K562 (cell line): ENCODE data around the gene RBBP8. TPM values are rescaled to one million over a fixed set of nuclear protein-coding genes. Genes with fewer than 3 reads are reported as not detected.

ENCODE experiments used
- ATAC-seq: fragments of 200-7000 bp; cut with Tn5 transposase; 3 replicates; pipeline ENCODE4 v1.9.1; 2020; ENCODE audit warnings: moderate library complexity
- BruUV-seq: library from RNA; stranded (reverse); fragments of 400-500 nt; replicated peaks from 2 replicates; lab custom pipeline; 2021; lab: Mats Ljungman, UMichigan
- CTCF ChIA-PET: fragments of 300-600 bp; formaldehyde crosslinking; extraction: SDS; loops from one replicate; lab custom pipeline; 2021; ENCODE audit warnings: low intra/inter-chr PET ratio; lab: Yijun Ruan, JAX
- POLR2A ChIA-PET: fragments of 300-600, 350-650 bp; sonication (Branson Sonifier 250); formaldehyde crosslinking; extraction: SDS; loops from one replicate; lab custom pipeline; 2021; ENCODE audit warnings: antibody characterized with exemption, inconsistent platforms; lab: Yijun Ruan, JAX
- DNase-seq, 4 experiments: peaks; one replicate each; pipeline versions ENCODE4 v3.0.0 to v3.0.0-alpha.2; 2011 to 2018; ENCODE audit warnings: low spot score in 3 of 4, mixed read lengths in 3 of 4; ENCODE audit errors: extremely low read depth in 1 of 4
- FAIRE-seq: peaks from 2 replicates; lab custom pipeline; 2011; peaks lifted over from hg19 to GRCh38; lab: Jason Lieb, UNC
- H2AFZ ChIP-seq: 2 replicates; pipeline ENCODE4 v1.6.0; 2011; ENCODE audit warnings: low read depth, low read length, control low read depth, inconsistent platforms
- H3K27ac ChIP-seq: fragments of 200-600 bp; 3 replicates; pipeline ENCODE4 v1.8.0; 2011; ENCODE audit warnings: low read depth, mild to moderate bottlenecking, control low read depth, inconsistent platforms, low read length, moderate library complexity, mixed read lengths; ENCODE audit errors: extremely low read depth
- H3K27me3 ChIP-seq, 2 experiments: fragments of 300-600 bp in 1 of 2; 2 replicates in 1 of 2; 3 replicates in 1 of 2; pipeline versions ENCODE4 v1.6.0 to v1.8.0; 2011; ENCODE audit warnings: inconsistent platforms in 2 of 2, low read length in 2 of 2, mild to moderate bottlenecking in 1 of 2, mixed read lengths in 1 of 2, moderate library complexity in 1 of 2; ENCODE audit not compliant: control insufficient read depth in 2 of 2, insufficient read depth in 2 of 2
- H3K36me3 ChIP-seq: fragments of 300-600 bp; 3 replicates; pipeline ENCODE4 v1.8.0; 2011; ENCODE audit warnings: mild to moderate bottlenecking, low read length, inconsistent platforms; ENCODE audit not compliant: control insufficient read depth, insufficient read depth
- H3K4me1 ChIP-seq, 2 experiments: fragments of 200-600 bp in 1 of 2; replicated peaks in 1 of 2; 2 replicates in 1 of 2; 3 replicates in 1 of 2; pipeline versions ENCODE4 v1.5.1 to v1.8.0; 2011; ENCODE audit warnings: inconsistent platforms in 2 of 2, low read length in 2 of 2, mild to moderate bottlenecking in 1 of 2, mixed read lengths in 1 of 2, moderate library complexity in 1 of 2; ENCODE audit not compliant: control insufficient read depth in 2 of 2, insufficient read depth in 2 of 2
- H3K4me2 ChIP-seq: 2 replicates; pipeline ENCODE4 v1.6.1; 2011; ENCODE audit warnings: low read length, control low read depth, inconsistent platforms, mixed read lengths; ENCODE audit not compliant: insufficient read depth
- H3K4me3 ChIP-seq: fragments of 200-600 bp; sonication (generic), shearing (Covaris generic); 2 replicates; pipeline ENCODE4 v1.5.1; 2016; ENCODE audit warnings: control low read depth, inconsistent platforms
- H3K79me2 ChIP-seq: fragments of 200-600 bp; 3 replicates; pipeline ENCODE4 v1.8.0; 2011; ENCODE audit warnings: low read length, inconsistent platforms; ENCODE audit not compliant: control insufficient read depth, insufficient read depth
- H3K9ac ChIP-seq, 2 experiments: 2 replicates each; pipeline versions ENCODE4 v1.6.0 to v1.6.1; 2011; ENCODE audit warnings: low read depth in 2 of 2, low read length in 2 of 2, control low read depth in 1 of 2, inconsistent platforms in 1 of 2, mild to moderate bottlenecking in 1 of 2, mixed read lengths in 1 of 2; ENCODE audit not compliant: insufficient read depth in 1 of 2
- H3K9me1 ChIP-seq: one replicate; pipeline ENCODE4 v1.6.0; 2011; ENCODE audit warnings: inconsistent platforms, mild to moderate bottlenecking, low read length, moderate library complexity; ENCODE audit not compliant: control insufficient read depth, insufficient read depth
- H3K9me3 ChIP-seq: replicated peaks from 2 replicates; pipeline ENCODE4 v1.5.1; 2011; ENCODE audit warnings: low read depth, low read length, inconsistent platforms; ENCODE audit not compliant: control insufficient read depth, insufficient read depth
- H4K20me1 ChIP-seq: replicated peaks from 2 replicates; pipeline ENCODE4 v1.6.1; 2011; ENCODE audit warnings: low read length, inconsistent platforms, mixed read lengths; ENCODE audit not compliant: control insufficient read depth, insufficient read depth
- C11orf30 ChIP-seq: fragments of 450-650 bp; IDR thresholded peaks from 2 replicates; pipeline ENCODE4 v1.6.1; 2016; ENCODE audit warnings: low read depth, mild to moderate bottlenecking
- CBFA2T2 ChIP-seq: fragments of 450-650 bp; conservative IDR thresholded peaks from 2 replicates; pipeline ENCODE4 v1.6.1; 2017; ENCODE audit warnings: mild to moderate bottlenecking
- CHCHD3 ChIP-seq: fragments of 250-450 bp; sonication (Bioruptor Pico); IDR thresholded peaks from 2 replicates; pipeline ENCODE4 v2.1.2; 2022; ENCODE audit warnings: mild to moderate bottlenecking
- ELF1 ChIP-seq: fragments of 200-800 bp; sonication (Bioruptor generic); IDR thresholded peaks from 2 replicates; pipeline ENCODE4 v1.6.1; 2016; ENCODE audit warnings: missing genetic modification characterization, missing compliant biosample characterization
- HBP1 ChIP-seq: fragments of 450-650 bp; formaldehyde crosslinking; IDR thresholded peaks from 2 replicates; pipeline ENCODE4 v1.4.0; 2022; ENCODE audit warnings: missing genetic modification characterization
- MAFF ChIP-seq: IDR thresholded peaks from 2 replicates; pipeline ENCODE4 v1.6.1; 2012; ENCODE audit warnings: low read length, improper control_type of control experiment
- MAFG ChIP-seq: fragments of 450-650 bp; conservative IDR thresholded peaks from 2 replicates; pipeline ENCODE4 v1.6.1; 2016; ENCODE audit warnings: missing genetic modification characterization, missing compliant biosample characterization
- MAFK ChIP-seq: IDR thresholded peaks from 2 replicates; pipeline ENCODE4 v1.6.1; 2011; ENCODE audit warnings: low read length, improper control_type of control experiment
- MBD1 ChIP-seq: fragments of 250-450 bp; sonication (Bioruptor Pico); IDR thresholded peaks from 2 replicates; pipeline ENCODE4 v1.8.0; 2022; ENCODE audit warnings: inconsistent platforms
- MEF2D ChIP-seq: conservative IDR thresholded peaks from 2 replicates; pipeline ENCODE4 v1.6.1; 2016; ENCODE audit warnings: low read depth, missing genetic modification characterization, missing compliant biosample characterization
- SUPT5H ChIP-seq: fragments of 450-650 bp; IDR thresholded peaks from 2 replicates; pipeline ENCODE4 v1.6.1; 2016
- THAP12 ChIP-seq: fragments of 250-450 bp; sonication (Bioruptor Pico); IDR thresholded peaks from 2 replicates; pipeline ENCODE4 v1.9.0; 2021; ENCODE audit warnings: mild to moderate bottlenecking, inconsistent platforms
- XRCC3 ChIP-seq: fragments of 450-650 bp; IDR thresholded peaks from 2 replicates; pipeline ENCODE4 v1.6.1; 2017; ENCODE audit warnings: mild to moderate bottlenecking, moderate library complexity
- ZNF280B ChIP-seq: fragments of 250-450 bp; sonication (Bioruptor Pico); IDR thresholded peaks from 2 replicates; pipeline ENCODE4 v1.5.1; 2021; ENCODE audit warnings: mild to moderate bottlenecking
- ZNF316 ChIP-seq: fragments of 450-650 bp; IDR thresholded peaks from 2 replicates; pipeline ENCODE4 v1.6.1; 2016
- ZNF436 ChIP-seq: fragments of 250-450, 450-650 bp; sonication (Bioruptor Pico); formaldehyde crosslinking; IDR thresholded peaks from 2 replicates; pipeline ENCODE4 v1.7.0; 2020; ENCODE audit warnings: mild to moderate bottlenecking
- ZNF511 ChIP-seq: sonication (generic); formaldehyde crosslinking; IDR thresholded peaks from 2 replicates; pipeline ENCODE4 v1.8.0; 2022; ENCODE audit warnings: mild to moderate bottlenecking, missing genetic modification reagents
- in situ Hi-C: fragments of 300-500 bp; cut with MboI; formaldehyde crosslinking; loops from 4 replicates; pipeline ENCODE4 v1.15.0; 2018; ENCODE audit warnings: inconsistent platforms, mixed read lengths
- intact Hi-C: fragments of 100-400 bp; cut with micrococcal nuclease; formaldehyde crosslinking; loops from 2 replicates; pipeline ENCODE4 v1.14.2; 2022
- polyA plus RNA-seq, 8 experiments: library from polyadenylated mRNA; depleted of rRNA in 4 of 8; stranded (reverse) in 5 of 8; unstranded in 3 of 8; fragments of >200 nt; fragmentation: Nextera tagmentation in 2 of 8; fragmentation: Illumina TruSeq in 1 of 8; extraction: Ambion mirVana in 2 of 8; extraction: Trizol in 1 of 8; gene quantifications; 2 replicates each; pipeline versions ENCODE4 v1.2.1 to v1.2.3, GENCODE V29; 2011 to 2014; ENCODE audit warnings: inconsistent platforms in 1 of 8, missing spikeins in 1 of 8
- total RNA-seq, 7 experiments: library from RNA; depleted of rRNA in 6 of 7; stranded (reverse); fragments of >200 nt in 6 of 7; fragmentation: Illumina TruSeq in 2 of 7; extraction: Trizol in 2 of 7; gene quantifications; 2 replicates each; pipeline versions ENCODE4 v1.2.1 to v1.2.3, GENCODE V29; 2011 to 2021; ENCODE audit warnings: low replicate concordance in 1 of 7

The RBBP8 gene
- total and polyA plus RNA-seq, 9 of the 15 experiments (the other 6 are each of a cell fraction or from before 2014, with no cell fraction given) = 28.4 to 63.1 (median 48.9) TPM

DNA sequence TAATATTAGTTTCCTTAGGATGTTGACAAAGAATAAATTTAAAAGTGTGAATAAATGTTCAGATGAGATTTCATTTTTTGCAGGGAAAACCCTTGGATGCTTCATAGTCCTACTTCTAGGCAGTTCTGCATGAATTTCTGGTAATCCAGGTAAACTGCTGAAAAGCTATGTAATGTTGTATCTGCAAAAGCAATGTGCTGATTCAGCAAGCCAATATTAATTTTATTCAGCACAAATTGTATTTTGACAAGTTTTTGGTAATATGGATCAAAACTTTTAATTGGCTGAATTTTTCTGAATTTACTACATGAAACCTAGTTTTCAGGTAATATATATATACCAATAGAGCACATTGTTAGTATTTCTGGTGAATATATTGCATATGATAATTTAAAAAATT lies 17.8 kb upstream of the RBBP8 start:
- no peak overlapping the region for H3K4me3 ChIP-seq
- H3K9ac ChIP-seq = no peak overlapping the region
- H3K4me2 ChIP-seq = no peak overlapping the region
- no peak overlapping the region for H2AFZ ChIP-seq
- no peaks in the 10 kb centered on the region for H3K4me1 ChIP-seq
- no peaks in the 10 kb centered on the region for H3K79me2 ChIP-seq
- ChIA-PET CTCF (no interaction called here), POLR2A (interaction anchor here (1.2 kb wide), 1 partner anchor 10 kb away, joined by 3 read pairs; no protein-coding TSS in a partner anchor)
- ATAC-seq (no peak), DNase-seq (no peak), FAIRE-seq (no peak)
- intact Hi-C loops (no loop called here), in situ Hi-C loops (no loop called here)
- no peaks in the 10 kb centered on the region for H3K27me3 ChIP-seq
- no peaks in the 10 kb centered on the region for H3K9me1 ChIP-seq
- H4K20me1 ChIP-seq = no peaks in the 10 kb centered on the region
- no TSS peak for BruUV-seq
- TF ChIP-seq CHCHD3 (CRISPR knock-in tag) (no peak), MAFG (tag) (peak; percentile 61), ZNF511 (CRISPR knock-in tag) (no peak), THAP12 (no peak), MEF2D (tag) (no peak), MAFK (peak; percentile 63; the same call in 1 of the 2 replicates), MAFF (peak; percentile 75), SUPT5H (no peak), XRCC3 (no peak), ELF1 (tag) (no peak), HBP1 (CRISPR knock-in tag) (no peak), MBD1 (CRISPR knock-in tag) (no peak), CBFA2T2 (no peak), ZNF436 (no peak), C11orf30 (peak; percentile 75), ZNF280B (no peak), ZNF316 (peak; percentile 78)
- H3K27ac ChIP-seq = no peak overlapping the region
- no peaks in the 10 kb centered on the region for H3K36me3 ChIP-seq
- H3K9me3 ChIP-seq = no peaks in the 10 kb centered on the region
